ENCODE results near the gene GYG1.

DNA sequence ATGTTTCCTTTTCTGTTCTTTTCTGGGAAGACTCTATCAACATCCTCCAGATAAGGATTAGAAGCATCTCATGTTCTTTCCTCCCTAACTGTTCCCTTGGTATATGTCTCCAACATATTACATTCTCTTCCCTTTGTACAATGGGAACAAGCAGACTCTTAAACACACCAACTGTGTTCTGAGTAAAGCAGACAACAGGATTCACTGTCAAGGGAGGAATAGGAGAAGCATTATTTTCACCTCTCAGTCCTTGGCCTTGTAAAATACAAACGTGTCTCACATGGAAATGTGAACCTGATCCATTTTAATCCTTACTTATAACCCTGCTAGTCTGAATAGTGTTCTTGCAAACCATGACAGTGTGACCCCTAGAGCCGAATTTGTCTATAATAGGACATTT, 19.6 kb downstream of the GYG1 start:
- TF ChIP-seq, protein P1, sequence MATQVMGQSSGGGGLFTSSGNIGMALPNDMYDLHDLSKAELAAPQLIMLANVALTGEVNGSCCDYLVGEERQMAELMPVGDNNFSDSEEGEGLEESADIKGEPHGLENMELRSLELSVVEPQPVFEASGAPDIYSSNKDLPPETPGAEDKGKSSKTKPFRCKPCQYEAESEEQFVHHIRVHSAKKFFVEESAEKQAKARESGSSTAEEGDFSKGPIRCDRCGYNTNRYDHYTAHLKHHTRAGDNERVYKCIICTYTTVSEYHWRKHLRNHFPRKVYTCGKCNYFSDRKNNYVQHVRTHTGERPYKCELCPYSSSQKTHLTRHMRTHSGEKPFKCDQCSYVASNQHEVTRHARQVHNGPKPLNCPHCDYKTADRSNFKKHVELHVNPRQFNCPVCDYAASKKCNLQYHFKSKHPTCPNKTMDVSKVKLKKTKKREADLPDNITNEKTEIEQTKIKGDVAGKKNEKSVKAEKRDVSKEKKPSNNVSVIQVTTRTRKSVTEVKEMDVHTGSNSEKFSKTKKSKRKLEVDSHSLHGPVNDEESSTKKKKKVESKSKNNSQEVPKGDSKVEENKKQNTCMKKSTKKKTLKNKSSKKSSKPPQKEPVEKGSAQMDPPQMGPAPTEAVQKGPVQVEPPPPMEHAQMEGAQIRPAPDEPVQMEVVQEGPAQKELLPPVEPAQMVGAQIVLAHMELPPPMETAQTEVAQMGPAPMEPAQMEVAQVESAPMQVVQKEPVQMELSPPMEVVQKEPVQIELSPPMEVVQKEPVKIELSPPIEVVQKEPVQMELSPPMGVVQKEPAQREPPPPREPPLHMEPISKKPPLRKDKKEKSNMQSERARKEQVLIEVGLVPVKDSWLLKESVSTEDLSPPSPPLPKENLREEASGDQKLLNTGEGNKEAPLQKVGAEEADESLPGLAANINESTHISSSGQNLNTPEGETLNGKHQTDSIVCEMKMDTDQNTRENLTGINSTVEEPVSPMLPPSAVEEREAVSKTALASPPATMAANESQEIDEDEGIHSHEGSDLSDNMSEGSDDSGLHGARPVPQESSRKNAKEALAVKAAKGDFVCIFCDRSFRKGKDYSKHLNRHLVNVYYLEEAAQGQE (IDR thresholded peaks at IDR 0.05): no peak
- TF ChIP-seq, protein P2, sequence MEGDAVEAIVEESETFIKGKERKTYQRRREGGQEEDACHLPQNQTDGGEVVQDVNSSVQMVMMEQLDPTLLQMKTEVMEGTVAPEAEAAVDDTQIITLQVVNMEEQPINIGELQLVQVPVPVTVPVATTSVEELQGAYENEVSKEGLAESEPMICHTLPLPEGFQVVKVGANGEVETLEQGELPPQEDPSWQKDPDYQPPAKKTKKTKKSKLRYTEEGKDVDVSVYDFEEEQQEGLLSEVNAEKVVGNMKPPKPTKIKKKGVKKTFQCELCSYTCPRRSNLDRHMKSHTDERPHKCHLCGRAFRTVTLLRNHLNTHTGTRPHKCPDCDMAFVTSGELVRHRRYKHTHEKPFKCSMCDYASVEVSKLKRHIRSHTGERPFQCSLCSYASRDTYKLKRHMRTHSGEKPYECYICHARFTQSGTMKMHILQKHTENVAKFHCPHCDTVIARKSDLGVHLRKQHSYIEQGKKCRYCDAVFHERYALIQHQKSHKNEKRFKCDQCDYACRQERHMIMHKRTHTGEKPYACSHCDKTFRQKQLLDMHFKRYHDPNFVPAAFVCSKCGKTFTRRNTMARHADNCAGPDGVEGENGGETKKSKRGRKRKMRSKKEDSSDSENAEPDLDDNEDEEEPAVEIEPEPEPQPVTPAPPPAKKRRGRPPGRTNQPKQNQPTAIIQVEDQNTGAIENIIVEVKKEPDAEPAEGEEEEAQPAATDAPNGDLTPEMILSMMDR (IDR thresholded peaks at IDR 0.05; ENCODE audit: low read depth, low read length, missing input control): no peak

Data from liver (tissue), 2 donors.